Neural progenitor cell (in vitro differentiated cells): ENCODE results near the gene CHKB. TPM values are rescaled to one million over a fixed set of nuclear protein-coding genes. Genes with fewer than 3 reads are reported as not detected.

Source experiments
- DNase-seq: peaks from one replicate; pipeline ENCODE4 v3.0.0-alpha.2; 2016; ENCODE audit warnings: low spot score
- H2AFZ ChIP-seq: fragments of 200-600 bp; sonication (generic); replicated peaks from 2 replicates; pipeline ENCODE4 v1.6.1; 2016; ENCODE audit warnings: antibody characterized with exemption
- H3F3A ChIP-seq: fragments of 200-600 bp; sonication (generic); 2 replicates; pipeline ENCODE4 v1.6.1; 2016; ENCODE audit warnings: antibody characterized with exemption, low read depth
- H3K27ac ChIP-seq: fragments of 200-600 bp; sonication (generic); 2 replicates; pipeline ENCODE4 v1.5.1; 2016; ENCODE audit warnings: mild to moderate bottlenecking
- H3K27me3 ChIP-seq: fragments of 200-600 bp; sonication (generic); 2 replicates; pipeline ENCODE4 v1.6.1; 2016; ENCODE audit warnings: mild to moderate bottlenecking, moderate library complexity
- H3K36me3 ChIP-seq: fragments of 200-600 bp; sonication (generic); 2 replicates; pipeline ENCODE4 v1.5.1; 2016
- H3K4me1 ChIP-seq: fragments of 200-600 bp; sonication (generic); 2 replicates; pipeline ENCODE4 v1.6.1; 2016; ENCODE audit warnings: mixed run types
- H3K4me2 ChIP-seq: fragments of 200-600 bp; sonication (generic); 2 replicates; pipeline ENCODE4 v1.6.1; 2016
- H3K4me3 ChIP-seq: fragments of 200-600 bp; sonication (generic); 2 replicates; pipeline ENCODE4 v1.5.1; 2016
- H3K79me2 ChIP-seq: fragments of 200-600 bp; sonication (generic); 2 replicates; pipeline ENCODE4 v1.6.1; 2016; ENCODE audit warnings: low read depth
- H3K9ac ChIP-seq: fragments of 200-600 bp; sonication (generic); 2 replicates; pipeline ENCODE4 v1.6.1; 2016
- H3K9me3 ChIP-seq: fragments of 200-600 bp; sonication (generic); 2 replicates; pipeline ENCODE4 v1.5.1; 2016; ENCODE audit warnings: low read depth
- H4K20me1 ChIP-seq: fragments of 200-600 bp; sonication (generic); 2 replicates; pipeline ENCODE4 v1.6.1; 2016; ENCODE audit warnings: low read depth
- H3K27ac Mint-ChIP-seq: 3 replicates; pipeline ENCODE4 v1.8.0; 2021; ENCODE audit warnings: mixed read lengths
- H3K27me3 Mint-ChIP-seq: 2 replicates; pipeline ENCODE4 v1.8.0; 2022; ENCODE audit warnings: low read depth, mild to moderate bottlenecking, inconsistent platforms, moderate library complexity, mixed read lengths; ENCODE audit not compliant: insufficient read depth
- H3K36me3 Mint-ChIP-seq: 3 replicates; pipeline ENCODE4 v1.8.0; 2021; ENCODE audit warnings: mixed read lengths
- H3K4me1 Mint-ChIP-seq: 3 replicates; pipeline ENCODE4 v1.8.0; 2021; ENCODE audit warnings: mixed read lengths
- H3K4me3 Mint-ChIP-seq: 3 replicates; pipeline ENCODE4 v1.8.0; 2021; ENCODE audit warnings: mild to moderate bottlenecking, moderate library complexity, mixed read lengths
- H3K9me3 Mint-ChIP-seq: 3 replicates; pipeline ENCODE4 v1.8.0; 2020; ENCODE audit warnings: mixed read lengths
- EZH2 ChIP-seq: fragments of 200-600 bp; sonication (generic); IDR thresholded peaks from 2 replicates; pipeline ENCODE4 v1.6.1; 2017; ENCODE audit warnings: antibody characterized with exemption, mild to moderate bottlenecking, moderate library complexity
- EZH2phosphoT487 ChIP-seq: fragments of 200-600 bp; sonication (generic); IDR thresholded peaks from 2 replicates; pipeline ENCODE4 v1.6.1; 2017; ENCODE audit warnings: antibody characterized with exemption
- total RNA-seq: library from RNA; depleted of rRNA; stranded (reverse); fragments of >200 nt; gene quantifications from 2 replicates; pipeline ENCODE4 v1.2.3, GENCODE V29; 2015; ENCODE audit warnings: low replicate concordance
- TF ChIP-seq, protein P1 (sequence below): fragments of 200-600 bp; sonication (generic); IDR thresholded peaks from 2 replicates; pipeline ENCODE4 v1.5.1; 2017; ENCODE audit warnings: antibody characterized with exemption, mild to moderate bottlenecking

Gene CHKB
- total RNA-seq, 1 donor from 2014 or later = 67.4 TPM

DNA sequence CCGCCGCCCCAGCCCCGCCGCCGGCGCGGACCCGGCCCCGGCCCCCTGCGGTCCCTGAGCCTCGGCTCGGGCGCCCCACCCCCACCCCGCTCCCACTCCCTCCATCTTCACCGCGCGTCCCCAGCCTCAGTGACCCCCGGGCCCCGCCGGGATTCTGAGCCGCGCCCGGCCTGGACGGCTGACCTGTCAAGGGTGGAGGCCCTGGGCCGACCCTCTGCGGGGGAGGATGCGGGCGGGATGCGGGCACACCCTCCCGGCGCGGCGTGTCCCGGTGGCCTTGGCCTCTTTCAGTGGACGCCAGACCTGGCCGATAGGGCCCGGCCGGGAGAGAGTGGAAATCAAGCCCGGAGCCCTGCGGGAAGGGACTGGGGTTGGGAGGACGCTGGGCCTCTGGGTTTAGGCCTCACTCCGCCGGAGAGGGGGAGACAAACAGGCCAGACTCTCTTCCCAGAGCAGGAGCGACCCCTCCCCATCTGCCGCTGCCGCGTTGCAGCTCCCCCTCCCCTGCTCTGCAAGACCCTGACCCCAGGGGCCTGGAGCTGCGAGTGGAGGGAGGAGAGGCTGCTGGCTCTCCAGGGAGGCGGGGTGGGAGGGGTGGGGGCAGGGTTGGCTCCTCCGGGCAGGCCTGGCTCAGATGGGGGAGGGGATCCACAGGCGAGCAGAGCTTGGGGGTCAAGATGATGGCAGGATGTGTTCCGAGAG is 18.5 kb upstream of the CHKB start:
- H3K4me1 ChIP-seq = peaks cover 4% of the 10 kb centered on the region
- H3K4me3 ChIP-seq = peak overlapping the region; percentile 39
- peak overlapping the region; percentile 88 for H3K4me2 ChIP-seq
- Mint-ChIP-seq H3K9me3 (peaks cover 2% of the 10 kb centered on the region), H3K27ac (no peak overlapping the region), H3K36me3 (peaks cover 14% of the 10 kb centered on the region), H3K27me3 (peaks cover 17% of the 10 kb centered on the region), H3K4me1 (peaks cover 19% of the 10 kb centered on the region), H3K4me3 (peak overlapping the region; percentile 86)
- H3K36me3 ChIP-seq = no peaks in the 10 kb centered on the region
- peaks cover 21% of the 10 kb centered on the region for H4K20me1 ChIP-seq
- H2AFZ ChIP-seq = no peak overlapping the region
- TF ChIP-seq EZH2phosphoT487 = peak; percentile 41
- peak; percentile 62 for TF ChIP-seq EZH2
- TF ChIP-seq, protein P1, sequence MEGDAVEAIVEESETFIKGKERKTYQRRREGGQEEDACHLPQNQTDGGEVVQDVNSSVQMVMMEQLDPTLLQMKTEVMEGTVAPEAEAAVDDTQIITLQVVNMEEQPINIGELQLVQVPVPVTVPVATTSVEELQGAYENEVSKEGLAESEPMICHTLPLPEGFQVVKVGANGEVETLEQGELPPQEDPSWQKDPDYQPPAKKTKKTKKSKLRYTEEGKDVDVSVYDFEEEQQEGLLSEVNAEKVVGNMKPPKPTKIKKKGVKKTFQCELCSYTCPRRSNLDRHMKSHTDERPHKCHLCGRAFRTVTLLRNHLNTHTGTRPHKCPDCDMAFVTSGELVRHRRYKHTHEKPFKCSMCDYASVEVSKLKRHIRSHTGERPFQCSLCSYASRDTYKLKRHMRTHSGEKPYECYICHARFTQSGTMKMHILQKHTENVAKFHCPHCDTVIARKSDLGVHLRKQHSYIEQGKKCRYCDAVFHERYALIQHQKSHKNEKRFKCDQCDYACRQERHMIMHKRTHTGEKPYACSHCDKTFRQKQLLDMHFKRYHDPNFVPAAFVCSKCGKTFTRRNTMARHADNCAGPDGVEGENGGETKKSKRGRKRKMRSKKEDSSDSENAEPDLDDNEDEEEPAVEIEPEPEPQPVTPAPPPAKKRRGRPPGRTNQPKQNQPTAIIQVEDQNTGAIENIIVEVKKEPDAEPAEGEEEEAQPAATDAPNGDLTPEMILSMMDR = no peak
- peaks cover 82% of the 10 kb centered on the region for H3K27me3 ChIP-seq
- H3F3A ChIP-seq = no peaks in the 10 kb centered on the region
- H3K9me3 ChIP-seq = no peaks in the 10 kb centered on the region
- H3K9ac ChIP-seq = no peak overlapping the region
- H3K27ac ChIP-seq = no peak overlapping the region
- DNase-seq = no peak
- no peaks in the 10 kb centered on the region for H3K79me2 ChIP-seq

DNA sequence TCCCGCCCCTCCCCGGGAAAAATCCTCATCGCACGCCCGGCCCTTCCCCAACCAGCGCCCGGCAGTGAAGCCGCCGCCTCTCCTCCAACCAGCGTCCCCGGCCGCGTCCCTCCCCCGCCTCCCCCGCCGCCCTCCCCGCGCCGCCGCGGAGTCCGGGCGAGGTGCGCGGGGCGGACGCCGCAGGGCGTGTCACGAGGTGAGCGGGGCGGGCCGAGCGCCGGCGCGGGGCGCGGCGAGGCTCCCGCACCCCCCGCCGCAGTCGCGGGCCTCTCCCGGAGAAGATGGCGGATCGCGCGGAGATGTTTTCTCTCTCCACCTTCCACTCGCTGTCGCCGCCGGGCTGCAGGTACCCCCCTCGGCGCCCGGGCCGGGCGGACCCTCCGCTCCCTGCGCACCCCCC is 17.9 kb upstream of the CHKB start, which contains the start of gene MAPK8IP2:
TSS of gene MAPK8IP2 (plus strand) at position 256 of the 400 bp plus-strand sequence. CDS start at position 282, 26 bp downstream.
- H3K9ac ChIP-seq = no peak within 1 kb of the TSS
- peaks cover 19% of the 10 kb centered on the region for H3K4me1 Mint-ChIP-seq
- H3K9me3 Mint-ChIP-seq = peaks cover 2% of the 10 kb centered on the region
- TF ChIP-seq EZH2 (no peak), EZH2phosphoT487 (no peak)
- TF ChIP-seq, protein P1 = no peak
- peaks cover 21% of the 10 kb centered on the region for H4K20me1 ChIP-seq
- peak within 1 kb of the TSS; percentile 88 for H3K4me2 ChIP-seq
- no peak within 1 kb of the TSS for H3K27ac ChIP-seq
- H3K27ac Mint-ChIP-seq = peak within 1 kb of the TSS; percentile 58
- H3K36me3 Mint-ChIP-seq = peaks cover 16% of the 10 kb centered on the region
- H3F3A ChIP-seq = no peaks in the 10 kb centered on the region
- H3K27me3 ChIP-seq = peaks cover 76% of the 10 kb centered on the region
- H2AFZ ChIP-seq = no peak within 1 kb of the TSS
- peaks cover 17% of the 10 kb centered on the region for H3K27me3 Mint-ChIP-seq
- H3K79me2 ChIP-seq = no peaks in the 10 kb centered on the region
- peak within 1 kb of the TSS; percentile 89 for H3K4me3 Mint-ChIP-seq
- peaks cover 4% of the 10 kb centered on the region for H3K4me1 ChIP-seq
- no peaks in the 10 kb centered on the region for H3K9me3 ChIP-seq
- no peaks in the 10 kb centered on the region for H3K36me3 ChIP-seq
- peak within 1 kb of the TSS; percentile 39 for H3K4me3 ChIP-seq
- peak; percentile 65 for DNase-seq

DNA sequence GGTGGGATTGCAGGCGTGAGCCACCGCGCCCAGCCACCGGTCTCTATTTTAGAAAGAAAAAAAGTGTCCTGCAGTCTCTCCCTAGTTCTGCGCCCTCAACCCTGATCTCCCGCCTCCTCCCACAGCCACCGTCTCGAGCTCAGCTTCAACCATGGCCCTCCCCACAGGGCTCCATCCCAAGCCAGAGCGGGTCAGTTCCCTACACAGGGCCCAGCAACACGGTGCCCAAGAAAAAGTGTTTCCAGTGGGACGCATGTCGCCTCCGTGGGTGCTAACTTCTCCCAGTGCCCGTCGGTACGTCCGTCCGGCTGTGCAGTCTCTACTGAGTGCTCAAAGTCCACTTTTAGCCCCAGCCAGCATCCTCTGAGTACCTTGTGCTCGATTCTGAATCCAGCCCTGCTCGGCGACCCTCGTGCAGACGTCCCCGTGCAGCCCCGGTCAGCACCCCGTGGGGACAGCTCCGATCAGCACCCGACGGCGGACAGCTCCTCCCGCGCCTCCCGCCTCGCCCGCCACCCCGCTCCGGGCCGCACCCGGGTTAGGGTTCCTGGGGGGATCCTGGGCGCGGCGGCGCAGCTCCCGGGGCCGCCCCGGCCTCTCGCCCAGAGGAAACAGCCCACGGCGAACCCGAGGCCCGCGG is 17.3 kb upstream of the CHKB start:
- Histone ChIP-seq H3K4me2 (peak overlapping the region; percentile 88), H4K20me1 (peaks cover 21% of the 10 kb centered on the region), H3K9me3 (no peaks in the 10 kb centered on the region), H3K4me1 (peaks cover 4% of the 10 kb centered on the region), H2AFZ (no peak overlapping the region), H3K9ac (no peak overlapping the region), H3K27ac (no peak overlapping the region), H3F3A (no peaks in the 10 kb centered on the region), H3K36me3 (no peaks in the 10 kb centered on the region), H3K27me3 (peaks cover 70% of the 10 kb centered on the region), H3K4me3 (peak overlapping the region; percentile 39), H3K79me2 (no peaks in the 10 kb centered on the region)
- Mint-ChIP-seq H3K27ac (peak overlapping the region; percentile 58), H3K27me3 (peaks cover 15% of the 10 kb centered on the region), H3K9me3 (peaks cover 2% of the 10 kb centered on the region), H3K4me3 (peak overlapping the region; percentile 89), H3K4me1 (peaks cover 19% of the 10 kb centered on the region), H3K36me3 (peaks cover 16% of the 10 kb centered on the region)
- peak; percentile 88 for DNase-seq
- TF ChIP-seq EZH2phosphoT487 (no peak), EZH2 (no peak)
- TF ChIP-seq, protein P1 = no peak
